HepG2 (cell line): ENCODE measurements around the gene TGM1. TPM values are rescaled to one million over a fixed set of nuclear protein-coding genes. Genes with fewer than 3 reads are reported as not detected.

ENCODE experiments used
- CENPX ChIP-seq: sonication (generic); formaldehyde crosslinking; IDR thresholded peaks from 2 replicates; pipeline ENCODE4 v1.9.0; 2021; ENCODE audit warnings: mild to moderate bottlenecking, missing genetic modification reagents, moderate library complexity
- KDM2A ChIP-seq: sonication (generic); formaldehyde crosslinking; IDR thresholded peaks from 2 replicates; pipeline ENCODE4 v1.4.0; 2020; ENCODE audit warnings: low read depth, missing genetic modification reagents, borderline replicate concordance
- MBNL3 ChIP-seq: fragments of 250-450 bp; sonication (Bioruptor Pico); conservative IDR thresholded peaks from 2 replicates; pipeline ENCODE4 v1.8.0; 2022; ENCODE audit warnings: mild to moderate bottlenecking, inconsistent platforms
- TCF7L2 ChIP-seq: IDR thresholded peaks from 2 replicates; pipeline ENCODE4 v1.6.1; 2011; ENCODE audit warnings: mild to moderate bottlenecking, low read depth, low read length, moderate library complexity
- ZBTB40 ChIP-seq, 2 experiments: fragments of 450-650 bp in 1 of 2; sonication (generic) in 1 of 2; formaldehyde crosslinking in 1 of 2; IDR thresholded peaks; 2 replicates each; pipeline versions ENCODE4 v1.6.1 to v1.8.0; 2016 to 2022; ENCODE audit warnings: antibody characterized with exemption in 1 of 2, mild to moderate bottlenecking in 1 of 2, missing genetic modification reagents in 1 of 2
- ZNF264 ChIP-seq: sonication (generic); formaldehyde crosslinking; IDR thresholded peaks from 2 replicates; pipeline ENCODE4 v1.4.0; 2020; ENCODE audit warnings: missing genetic modification reagents
- ZNF407 ChIP-seq: sonication (generic); formaldehyde crosslinking; IDR thresholded peaks from one replicate; pipeline ENCODE4 v1.5.1; 2020; ENCODE audit warnings: mild to moderate bottlenecking, missing genetic modification reagents; ENCODE audit errors: not compliant biosample characterization
- ZNF761 ChIP-seq: sonication (generic); formaldehyde crosslinking; conservative IDR thresholded peaks from 2 replicates; pipeline ENCODE4 v1.4.0; 2020; ENCODE audit warnings: mild to moderate bottlenecking, missing genetic modification reagents
- polyA plus RNA-seq, 8 experiments: library from polyadenylated mRNA; depleted of rRNA in 3 of 8; stranded (reverse) in 7 of 8; unstranded in 1 of 8; fragments of >200 nt; fragmentation: Illumina TruSeq in 4 of 8; extraction: Trizol in 4 of 8; gene quantifications; 2 replicates each; pipeline versions ENCODE4 v1.2.1 to v1.2.3, GENCODE V29; 2011 to 2016; ENCODE audit warnings: low read depth in 4 of 8, missing spikeins in 1 of 8, mixed read lengths in 1 of 8; ENCODE audit not compliant: insufficient read depth in 1 of 8
- total RNA-seq, 5 experiments: library from RNA; depleted of rRNA; stranded (reverse); fragments of >200 nt; fragmentation: Illumina TruSeq; extraction: Trizol; gene quantifications; 2 replicates each; pipeline ENCODE4 v1.2.3, GENCODE V29; 2016; ENCODE audit warnings: low read depth in 1 of 5

TGM1 gene
- total and polyA plus RNA-seq, 2 of the 13 experiments (the other 11 are each of a cell fraction or from before 2014, with no cell fraction given): 3.2 to 10.6 TPM

GRCh38 chr14:24215495-24216344 lies 47.3 kb downstream of the TGM1 start, which contains the start of gene MDP1 (continued):
- TF ChIP-seq ZBTB40 (IDR thresholded peaks at IDR 0.05) (no peak), ZBTB40 (CRISPR knock-in tag; IDR thresholded peaks at IDR 0.05) (peak; percentile 92), TCF7L2 (no peak), ZNF761 (CRISPR knock-in tag) (peak; percentile 99), CENPX (CRISPR knock-in tag) (no peak), ZNF264 (peak; percentile 90), KDM2A (CRISPR knock-in tag) (peak; percentile 100), MBNL3 (CRISPR knock-in tag) (no peak), ZNF407 (CRISPR knock-in tag) (peak; percentile 84)
